ENCODE results near the gene ADCK2.

GRCh38 chr7:140625908-140626868, 46.6 kb upstream of the ADCK2 start:
- TF ChIP-seq YY1 (IDR thresholded peaks at IDR 0.05; ENCODE audit: insufficient read depth, insufficient read length) (peak; percentile 33), ZNF274 (IDR thresholded peaks at IDR 0.05; ENCODE audit: low read depth, low read length) (no peak), SUZ12 (IDR thresholded peaks at IDR 0.05; ENCODE audit: extremely low read depth, insufficient read depth, insufficient read length) (no peak)
